Dermis blood vessel endothelial cell (primary cell): ENCODE measurements around the gene B3GNT8. TPM values are rescaled to one million over a fixed set of nuclear protein-coding genes. Genes with fewer than 3 reads are reported as not detected.
"Not testable (repeated sequence)": the region's sequence is repeated elsewhere in the genome, so short reads cannot be mapped to it uniquely, and the experiment has no call there.

ENCODE experiments used
- DNase-seq: peaks from one replicate; pipeline ENCODE4 v3.0.0; 2010
- total RNA-seq: library from RNA; depleted of rRNA; stranded (reverse); fragments of >200 nt; gene quantifications from 2 replicates; pipeline ENCODE4 v1.2.3, GENCODE V29; 2014

Gene B3GNT8
- total RNA-seq, 1 donor from 2014 or later: 2.6 TPM

DNA sequence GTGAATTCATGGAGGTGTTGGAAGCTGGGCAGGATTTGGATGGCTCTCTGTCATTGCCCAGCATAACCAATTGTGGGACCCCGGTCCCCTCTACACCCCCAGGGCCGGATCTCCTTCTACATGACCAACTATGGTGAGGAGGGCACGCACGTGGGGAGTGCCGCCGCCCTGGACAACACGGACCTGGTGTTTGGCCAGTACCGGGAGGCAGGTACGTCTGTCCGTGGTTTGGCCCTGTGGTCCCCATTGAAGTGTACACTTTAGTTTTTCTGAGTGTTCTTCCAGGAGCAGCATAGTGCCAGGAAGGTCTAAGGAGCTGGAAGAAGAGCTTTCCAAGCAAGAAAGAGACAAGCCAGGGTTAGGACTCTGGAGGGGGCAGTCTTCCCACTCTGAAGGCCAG is 13.2 kb downstream of the B3GNT8 start:
- no peak for DNase-seq

DNA sequence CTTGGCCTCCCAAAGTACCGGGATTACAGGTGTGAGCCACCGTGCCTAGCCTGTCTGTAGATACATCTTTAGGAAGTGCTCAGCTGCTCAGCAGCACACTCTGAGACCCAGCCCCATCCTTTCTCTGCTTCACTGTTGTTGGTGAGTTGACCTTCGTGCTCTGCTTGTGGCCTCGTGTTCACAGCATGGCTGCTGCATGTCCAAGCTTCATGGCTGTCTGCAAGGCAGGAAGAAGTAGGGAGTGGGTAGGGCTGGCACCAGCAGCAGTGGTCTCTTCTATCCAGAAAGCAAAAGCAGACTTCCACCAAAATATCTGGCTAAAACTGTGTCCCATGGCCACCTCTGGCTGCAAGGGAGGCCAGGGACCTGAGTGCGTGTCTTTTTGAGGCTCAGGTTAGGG is 14.2 kb downstream of the B3GNT8 start:
- no peak for DNase-seq

DNA sequence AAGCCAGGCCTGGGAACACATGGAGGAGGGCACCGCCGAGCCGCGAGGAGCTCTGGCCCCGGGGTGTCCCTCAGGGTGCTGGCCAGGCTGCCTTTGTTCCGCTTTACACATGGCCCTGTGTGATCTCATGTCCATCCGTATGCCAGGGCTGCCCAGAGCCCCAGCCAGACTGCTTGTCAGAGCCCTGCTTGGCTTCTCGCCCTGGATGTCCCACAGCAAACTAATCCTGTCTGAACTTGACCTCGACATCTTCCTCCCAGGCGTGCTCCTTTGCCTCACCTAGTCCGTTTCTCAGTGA is 15.3 kb downstream of the B3GNT8 start:
- DNase-seq: no peak

DNA sequence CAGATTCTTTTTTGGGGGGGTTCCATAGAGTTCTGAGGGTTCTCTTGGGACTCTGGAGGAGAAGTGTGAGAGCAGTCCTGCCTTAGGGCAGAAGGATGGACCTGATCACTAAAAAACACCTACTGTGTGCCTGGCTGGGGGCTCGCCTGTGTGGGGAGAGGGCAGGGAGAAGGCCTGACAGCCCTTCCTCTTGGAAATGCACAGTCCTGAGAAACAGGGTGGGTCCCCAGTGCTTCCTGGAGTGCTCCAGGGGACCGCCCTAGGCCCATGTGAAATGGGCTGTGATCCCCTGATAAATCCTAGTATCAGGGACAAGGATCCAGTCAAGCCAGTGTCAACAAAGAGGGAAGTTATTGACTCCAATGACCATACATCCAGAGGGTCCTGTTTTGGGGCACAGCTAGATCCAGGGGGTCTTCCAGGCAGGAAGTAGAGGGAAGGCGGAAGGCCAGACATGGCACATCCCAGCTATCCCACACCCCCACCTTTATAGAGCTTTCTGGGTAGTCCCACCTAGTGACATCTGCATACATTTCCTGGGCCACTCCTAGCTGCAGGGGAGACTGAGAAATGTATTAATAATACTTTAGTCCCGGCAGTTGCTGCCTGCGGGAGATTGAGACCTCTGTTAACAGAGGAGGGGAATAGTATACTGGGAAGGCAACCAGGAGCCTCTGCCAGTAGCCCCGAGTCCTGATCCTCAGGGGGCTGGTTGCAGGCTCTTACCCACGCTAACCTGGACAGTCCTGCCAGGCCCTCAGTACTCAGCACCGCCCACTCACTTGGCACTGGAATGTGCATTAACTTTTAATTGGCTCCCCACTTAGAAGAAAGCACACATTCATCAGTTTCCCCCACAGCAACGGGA is 15.8 kb downstream of the B3GNT8 start:
- DNase-seq: no peak

DNA sequence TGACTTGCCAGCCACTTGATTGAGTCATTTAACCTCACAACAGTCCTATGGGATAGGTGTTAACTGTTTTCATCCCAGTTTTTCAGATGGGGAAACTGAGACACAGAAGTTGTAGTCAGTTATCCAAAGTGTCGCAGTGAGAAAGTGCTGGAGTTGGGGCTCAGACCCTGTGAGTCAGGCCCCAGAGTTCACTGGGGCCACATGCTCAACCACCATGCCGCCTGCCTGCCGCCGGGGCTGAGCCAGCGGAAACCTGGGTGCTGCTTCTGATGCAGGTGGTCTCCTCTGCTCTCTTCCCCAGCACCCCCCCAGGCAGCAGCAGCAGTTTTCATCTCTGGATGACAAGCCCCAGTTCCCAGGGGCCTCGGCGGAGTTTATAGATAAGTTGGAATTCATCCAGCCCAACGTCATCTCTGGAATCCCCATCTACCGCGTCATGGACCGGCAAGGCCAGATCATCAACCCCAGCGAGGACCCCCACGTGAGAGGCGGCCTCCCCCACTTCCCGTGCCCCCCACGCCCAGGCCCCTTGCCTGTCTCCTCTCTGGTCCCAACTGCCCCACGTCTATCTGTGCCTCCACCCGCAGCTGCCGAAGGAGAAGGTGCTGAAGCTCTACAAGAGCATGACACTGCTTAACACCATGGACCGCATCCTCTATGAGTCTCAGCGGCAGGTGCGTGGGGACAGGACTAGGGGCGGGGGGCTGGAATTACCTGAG is 16.7 kb downstream of the B3GNT8 start:
- DNase-seq: no peak

DNA sequence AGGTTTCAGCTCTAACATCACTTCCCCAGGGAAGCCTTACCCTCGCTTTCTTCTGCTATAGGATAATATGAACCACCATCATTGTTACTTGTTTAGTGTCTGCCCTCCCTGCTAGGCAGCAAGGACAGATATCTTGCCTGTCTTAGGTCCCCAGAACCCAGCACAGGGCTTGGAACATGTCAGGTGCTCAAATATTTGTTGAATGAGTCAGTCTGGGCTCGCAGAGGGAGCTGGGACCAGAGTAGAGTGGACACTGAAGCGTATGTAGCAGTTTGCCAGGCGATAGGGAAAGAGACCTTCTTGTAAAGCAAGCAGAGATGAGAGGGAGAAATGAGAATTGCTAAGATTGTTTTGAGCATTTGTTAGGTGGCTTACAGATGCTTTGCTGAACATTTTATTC is 17.9 kb downstream of the B3GNT8 start:
- DNase-seq: peak; percentile 60

DNA sequence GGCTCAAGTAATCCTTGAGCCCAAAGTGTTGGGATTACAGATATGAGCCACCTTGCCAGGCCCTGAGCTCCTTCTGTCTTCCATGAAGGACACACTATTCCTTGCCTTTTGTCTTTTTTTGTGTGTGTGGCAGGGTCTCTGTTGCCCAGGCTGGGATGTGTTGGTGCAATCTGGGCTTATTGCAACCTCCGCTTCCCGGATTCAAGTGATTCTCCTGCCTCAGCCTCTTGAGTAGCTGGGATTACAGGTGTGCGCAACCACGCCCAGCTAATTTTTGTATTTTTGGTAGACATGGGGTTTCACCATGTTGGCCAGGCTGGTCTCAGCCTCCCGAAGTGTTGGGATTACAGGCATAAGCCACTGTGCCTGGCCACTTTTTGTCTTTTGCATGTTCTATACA is 18.3 kb downstream of the B3GNT8 start:
- not testable (repeated sequence) for DNase-seq

DNA sequence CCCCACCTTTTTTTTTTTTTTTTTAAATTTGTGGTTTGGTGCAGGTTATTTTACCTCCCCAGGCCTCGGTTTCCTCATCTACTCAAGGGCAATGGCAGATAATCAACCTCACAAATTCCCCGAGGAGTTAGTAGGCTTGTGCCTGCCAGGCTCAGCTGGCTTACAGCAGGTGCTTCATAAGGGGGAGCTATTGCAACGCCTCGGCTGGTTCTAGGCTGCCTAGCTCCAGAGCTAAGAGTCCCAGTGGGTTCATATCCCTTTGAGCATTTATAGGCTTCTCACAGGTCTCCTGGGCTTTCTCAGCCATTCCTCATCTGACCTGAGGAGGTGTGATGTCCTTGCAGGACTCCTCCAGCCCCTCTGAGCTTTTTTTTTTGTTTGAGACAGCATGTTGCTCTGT is 18.9 kb downstream of the B3GNT8 start:
- DNase-seq: no peak

DNA sequence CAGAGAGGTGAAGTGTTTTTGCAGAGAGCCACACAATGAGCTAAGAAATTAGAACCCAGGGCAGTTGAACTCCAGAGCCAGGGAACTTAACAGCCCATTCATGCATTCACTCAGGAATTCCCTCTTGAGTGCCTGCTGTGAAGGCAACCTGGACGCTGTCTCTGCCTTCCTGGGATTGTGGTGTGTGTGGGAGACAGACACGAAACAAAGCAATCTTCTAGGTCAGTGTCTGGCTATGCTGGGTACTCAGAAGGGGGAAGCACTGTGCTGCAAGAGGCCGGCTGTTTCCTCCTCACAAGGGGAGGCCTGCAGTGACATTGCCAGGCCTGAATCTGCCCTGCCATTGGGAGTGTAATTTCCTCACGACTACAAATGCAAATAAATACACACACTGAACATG is 19.9 kb downstream of the B3GNT8 start:
- peak; percentile 85 for DNase-seq

DNA sequence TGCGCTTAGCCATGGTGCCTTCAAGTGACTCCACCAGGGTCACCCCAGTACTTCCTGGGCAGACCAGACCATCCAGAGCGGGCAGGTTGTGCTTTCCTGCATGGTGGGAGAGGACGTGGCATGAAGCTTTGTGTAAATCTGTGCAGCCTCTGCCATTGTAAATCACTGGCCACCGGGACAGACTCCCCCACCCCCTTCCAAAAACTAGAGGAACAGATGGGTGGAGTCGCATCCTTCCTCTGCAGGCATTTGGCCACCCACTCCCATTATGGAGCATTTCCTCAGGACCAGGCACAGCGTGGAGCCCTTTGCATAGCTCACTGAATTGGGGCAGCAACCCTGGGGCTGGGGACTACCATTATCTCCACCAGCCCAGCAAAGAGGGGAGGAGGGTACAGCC is 21.4 kb downstream of the B3GNT8 start:
- DNase-seq: no peak

DNA sequence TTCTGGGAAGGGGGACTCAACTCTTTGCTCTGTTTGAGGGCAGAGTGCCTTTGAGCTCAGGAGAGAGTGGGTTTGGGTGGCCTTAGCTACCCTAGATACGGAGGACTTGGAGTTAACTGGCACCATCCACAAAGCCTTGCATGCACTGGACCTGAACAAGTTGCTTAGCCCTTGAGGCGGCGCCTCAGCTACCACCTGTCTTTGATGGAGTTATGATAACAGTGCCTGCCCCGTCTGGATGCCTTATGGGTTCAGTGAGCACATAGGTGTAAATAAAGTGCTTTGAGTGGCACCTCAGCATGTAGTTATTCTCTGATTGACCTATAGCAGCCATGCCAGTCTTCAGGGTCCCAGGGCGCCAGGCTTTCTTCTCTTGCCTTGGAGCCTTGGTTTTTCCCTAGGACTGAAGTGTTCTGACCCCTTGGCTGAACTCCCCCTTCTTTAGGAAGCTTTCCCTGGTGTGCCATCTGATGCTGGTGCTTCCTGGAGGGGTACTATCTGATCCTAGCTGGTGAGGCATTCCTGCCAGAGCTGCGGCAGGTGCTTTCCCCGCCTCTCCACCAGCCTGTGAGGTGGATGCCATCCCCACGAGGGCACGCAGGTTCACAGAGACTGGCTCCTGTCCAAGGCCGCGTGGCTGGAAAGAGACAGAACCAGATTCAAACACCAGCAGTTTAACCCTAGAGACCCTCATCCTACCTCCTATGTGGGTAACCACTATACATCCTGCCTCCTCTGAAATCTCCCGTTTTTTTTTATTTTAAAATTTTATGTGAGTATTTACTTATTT is 23.8 kb downstream of the B3GNT8 start:
- no peak for DNase-seq

DNA sequence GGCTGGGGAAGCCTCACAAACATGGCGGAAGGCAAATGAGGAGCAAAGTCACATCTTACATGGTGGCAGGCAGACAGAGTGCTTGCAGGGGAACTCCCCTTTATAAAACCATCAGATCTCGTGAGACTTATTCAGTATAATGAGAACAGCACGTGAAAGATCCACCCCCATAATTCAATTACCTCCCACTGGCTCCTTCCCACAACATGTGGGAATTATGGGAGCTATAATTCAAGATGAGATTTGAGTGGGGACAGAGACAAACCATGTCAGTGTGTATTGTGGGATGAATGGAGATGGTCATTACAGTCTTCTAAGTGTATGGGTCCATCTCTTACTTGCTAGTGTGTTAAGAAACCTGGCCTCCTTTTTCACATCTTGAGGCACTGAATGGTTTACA is 25.2 kb downstream of the B3GNT8 start:
- peak; percentile 24 for DNase-seq

DNA sequence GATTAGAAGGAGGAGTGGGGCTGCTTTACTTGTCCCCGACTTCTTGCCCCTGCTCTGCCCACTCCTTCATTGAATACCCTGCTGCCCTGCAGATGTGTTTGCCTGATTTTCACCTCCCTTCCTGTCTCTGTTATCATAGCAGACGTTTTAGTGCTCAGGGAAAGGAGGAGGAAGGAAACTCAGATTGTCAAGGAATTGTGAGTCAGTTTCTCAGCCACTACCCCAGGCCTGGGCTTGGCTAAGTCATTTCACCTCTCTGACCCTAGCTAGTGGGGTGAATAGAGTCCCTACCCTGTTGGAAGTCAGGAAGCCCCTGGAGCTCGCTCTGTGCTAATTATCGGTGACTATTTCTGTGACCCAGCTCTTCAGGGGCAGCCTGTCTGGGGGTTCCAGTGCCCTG is 25.7 kb downstream of the B3GNT8 start:
- peak; percentile 90 for DNase-seq

DNA sequence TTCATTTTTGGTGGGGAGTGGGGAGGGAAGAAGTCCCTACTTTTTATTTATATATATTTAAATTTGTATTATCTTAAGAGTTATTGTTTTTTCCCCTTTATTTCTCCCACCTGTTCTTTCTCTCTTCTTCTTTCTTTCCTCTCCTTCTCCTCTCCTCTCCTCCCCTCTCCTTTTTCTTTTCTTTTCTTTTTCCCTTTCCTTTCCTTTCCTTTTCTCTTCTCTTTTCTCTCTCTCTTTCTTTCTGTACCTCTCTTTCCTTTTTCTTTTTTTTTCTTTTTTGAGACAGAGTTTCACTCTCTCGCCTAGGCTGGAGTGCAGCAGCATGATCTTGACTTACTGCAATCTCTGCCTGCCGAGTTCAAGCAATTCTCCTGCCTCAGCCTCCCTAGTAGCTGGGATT is 27.6 kb downstream of the B3GNT8 start:
- no peak for DNase-seq

DNA sequence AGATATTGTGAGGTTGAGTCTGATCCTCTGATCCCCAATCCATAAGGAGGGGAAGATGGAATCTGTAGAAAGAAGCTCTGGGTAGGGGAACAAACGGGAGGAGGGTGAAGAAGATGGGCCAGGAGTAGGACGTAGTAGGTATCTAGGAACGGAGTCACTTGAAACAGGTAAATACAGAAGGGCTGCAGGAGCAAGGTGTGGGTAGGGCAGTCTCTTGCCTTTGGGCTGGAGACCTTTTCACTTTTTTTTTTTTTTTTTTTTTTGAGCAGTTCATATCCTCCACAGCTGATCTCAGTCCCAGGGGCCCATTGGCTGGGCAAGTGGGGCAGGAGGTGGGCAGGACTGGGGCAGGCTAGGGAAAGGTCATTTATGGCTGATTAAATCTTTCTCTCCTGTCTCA is 28.1 kb downstream of the B3GNT8 start:
- DNase-seq: no peak

DNA sequence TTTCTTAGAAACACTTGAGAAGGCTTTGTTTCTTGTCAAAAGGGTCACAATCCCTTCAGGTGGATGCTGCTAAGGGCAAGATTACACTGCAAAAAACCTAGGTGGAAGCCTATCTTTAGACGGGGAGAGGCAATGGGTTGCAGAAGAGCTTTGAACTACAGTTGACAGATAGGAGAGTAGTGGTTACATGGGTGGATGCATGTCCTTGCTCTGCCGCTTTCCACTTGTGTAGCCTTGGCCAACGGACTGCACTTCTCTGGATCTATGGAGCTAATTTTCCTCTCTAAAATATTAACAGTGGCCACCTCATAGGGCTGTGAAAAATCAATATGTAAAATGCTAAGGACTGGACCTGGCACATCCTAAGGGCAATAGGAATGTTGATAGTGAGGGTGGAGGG is 28.6 kb downstream of the B3GNT8 start:
- DNase-seq: no peak

DNA sequence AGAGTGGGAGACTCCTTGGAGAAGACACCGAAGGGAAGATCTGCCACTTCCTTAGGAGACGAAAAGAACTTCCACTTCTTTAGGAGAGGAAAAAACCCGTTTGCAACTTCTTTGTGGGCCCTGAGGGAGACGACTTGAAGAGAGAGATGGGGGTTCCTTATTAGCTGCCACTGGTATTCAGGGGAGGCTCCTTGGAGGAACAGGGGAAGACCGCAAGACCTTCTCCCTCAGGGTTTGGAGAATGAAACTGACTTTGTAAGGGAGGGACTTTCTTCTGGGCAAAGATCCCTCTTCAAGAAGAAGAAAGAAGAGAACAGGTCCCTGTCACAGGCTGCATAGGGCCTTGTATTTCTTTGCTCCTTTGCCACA is 29.1 kb downstream of the B3GNT8 start:
- DNase-seq: no peak

DNA sequence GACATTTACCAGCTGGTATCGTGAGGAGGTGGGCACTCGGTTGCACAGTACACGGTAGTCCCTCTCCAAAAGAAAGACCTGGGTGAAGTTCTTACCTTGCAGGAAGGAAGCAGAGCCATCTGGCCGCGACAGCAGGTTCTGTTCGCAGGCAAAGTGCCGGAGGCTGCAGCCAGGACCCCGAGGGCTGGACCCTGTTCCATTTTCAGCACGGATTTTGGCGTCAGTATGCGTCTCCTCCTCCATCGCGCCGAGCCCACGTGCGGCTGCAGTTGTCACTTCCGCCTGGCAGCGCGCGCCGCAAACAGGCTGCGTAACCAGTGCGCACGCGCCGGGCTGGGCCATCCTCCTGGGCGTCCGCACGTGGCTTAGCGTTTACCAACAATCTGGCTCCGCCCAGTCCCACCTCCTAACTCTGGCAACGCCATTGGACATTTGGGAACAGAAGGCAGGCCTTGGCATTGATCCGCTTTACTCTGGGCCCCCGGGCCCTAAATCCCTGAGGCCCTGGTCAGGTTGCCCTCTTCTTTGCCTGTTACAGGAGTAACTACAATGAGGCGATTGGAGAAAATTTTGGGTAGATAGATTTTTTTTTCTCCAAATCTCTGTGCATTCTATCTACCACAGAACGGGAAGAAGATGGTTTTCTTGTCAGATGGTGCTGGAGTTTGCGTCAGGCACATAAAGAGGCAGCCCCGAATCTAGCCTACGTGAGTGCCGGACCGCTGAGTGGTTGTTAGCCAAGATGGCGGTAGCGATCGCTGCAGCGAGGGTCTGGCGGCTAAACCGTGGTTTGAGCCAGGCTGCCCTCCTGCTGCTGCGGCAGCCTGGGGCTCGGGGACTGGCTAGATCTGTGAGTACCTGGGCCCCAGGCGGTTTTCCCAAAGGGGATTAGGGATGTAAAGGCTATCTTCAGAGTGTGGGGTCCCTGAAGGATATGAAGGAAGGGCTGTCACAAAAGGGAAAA is 29.8 kb downstream of the B3GNT8 start, which contains the start of the genes BCKDHA and EXOSC5:
TSS of gene BCKDHA (plus strand) at position 733 of the 964 bp plus-strand sequence. CDS start at position 743, 10 bp downstream.
TSS of gene EXOSC5 (minus strand) at position 274 of the 964 bp plus-strand sequence. CDS start at position 243, 31 bp downstream.
- peak; percentile 100 for DNase-seq

DNA sequence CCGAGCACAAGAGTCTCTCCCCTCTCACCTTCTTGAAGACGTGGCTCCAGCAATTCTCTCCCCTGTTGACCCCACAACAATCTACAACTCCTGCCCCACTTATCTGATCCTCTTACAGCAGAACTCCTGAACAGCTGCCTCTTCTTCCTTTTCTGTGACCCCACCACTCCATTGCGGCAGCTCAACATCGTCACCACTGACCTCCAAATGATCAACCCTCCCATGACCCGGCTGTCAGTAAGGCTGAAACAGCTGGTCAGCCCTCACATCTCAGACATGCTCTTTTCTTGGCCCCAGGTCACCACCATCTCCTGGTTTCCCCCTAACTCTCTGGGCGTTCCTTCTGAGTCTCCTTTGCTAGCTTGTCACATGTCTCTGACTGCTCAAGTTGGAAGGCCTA is 31.8 kb downstream of the B3GNT8 start:
- DNase-seq: no peak

DNA sequence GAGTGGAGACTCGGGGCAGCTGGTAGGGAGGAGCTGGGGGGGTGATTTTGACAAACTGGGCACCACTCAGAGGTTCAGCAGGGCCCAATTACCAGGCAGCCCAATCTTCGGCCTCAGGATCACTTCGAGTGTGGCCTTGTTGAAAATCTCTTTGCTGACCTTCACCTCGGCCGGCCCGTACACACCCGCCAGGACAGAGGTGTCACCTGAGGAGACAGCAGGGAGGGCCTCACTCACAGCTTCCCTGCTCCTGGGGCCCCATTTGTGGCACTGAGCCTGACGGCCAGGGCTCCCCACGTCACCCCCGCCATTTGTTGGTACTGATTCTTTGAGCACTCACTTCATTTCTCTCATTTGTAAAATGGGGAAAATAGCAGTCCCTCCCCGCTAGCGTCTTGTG is 34.4 kb downstream of the B3GNT8 start:
- no peak for DNase-seq

DNA sequence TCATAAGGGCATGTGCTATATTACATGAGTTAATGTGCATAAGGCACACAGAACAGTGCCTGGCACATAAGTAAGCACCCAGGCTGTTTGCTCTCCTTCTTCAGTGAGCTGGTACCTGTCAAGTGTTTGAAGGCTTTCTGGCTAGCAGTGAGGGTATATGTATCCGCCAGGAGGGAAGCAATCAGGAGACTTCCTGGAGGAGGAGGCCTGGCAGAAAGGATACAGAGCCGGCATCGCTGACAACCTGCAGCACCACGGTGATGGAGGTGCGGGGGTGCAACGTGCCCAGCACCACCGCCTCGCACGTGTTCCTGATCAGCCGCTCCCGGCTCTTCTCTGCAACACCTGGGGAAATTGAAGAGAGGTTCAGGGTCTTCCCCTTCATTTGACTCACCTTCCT is 35.6 kb downstream of the B3GNT8 start:
- DNase-seq: no peak

DNA sequence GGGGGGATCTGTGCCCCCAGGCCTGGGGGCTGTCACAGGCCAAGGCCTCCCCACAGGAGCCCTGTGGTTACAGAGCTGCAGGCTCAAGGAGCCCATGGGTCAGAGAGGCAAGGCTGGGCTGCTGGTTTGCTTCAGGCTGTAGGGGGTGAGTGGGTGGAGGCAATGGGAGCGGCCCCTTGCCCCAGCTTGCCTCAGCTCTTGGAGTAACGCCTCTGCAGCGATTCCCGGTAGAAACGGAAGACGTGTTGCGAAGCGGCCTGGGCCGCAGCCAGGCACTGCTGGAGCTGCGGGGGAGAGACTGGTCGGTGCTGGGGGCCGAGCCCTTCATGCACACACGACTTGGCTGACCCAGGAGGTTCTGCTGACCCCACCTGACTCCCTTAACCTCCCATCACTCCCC is 40.7 kb downstream of the B3GNT8 start:
- DNase-seq: no peak
